WTC11 (cell line): ENCODE data around the gene PPEF1. TPM values are rescaled to one million over a fixed set of nuclear protein-coding genes. Genes with fewer than 3 reads are reported as not detected.

ENCODE experiments used
- ATAC-seq: fragments of 200-7000 bp; cut with Tn5 transposase; 2 replicates; pipeline ENCODE4 v1.10.0; 2021; ENCODE audit warnings: mild to moderate bottlenecking, moderate library complexity
- CTCF ChIA-PET: fragments of 300-600 bp; sonication (Branson Sonifier 250); formaldehyde crosslinking; loops from one replicate; lab custom pipeline; 2021; ENCODE audit warnings: antibody characterized with exemption; lab: Charles Lee
- POLR2A ChIA-PET: fragments of 350-600 bp; sonication (Branson Sonifier 250); formaldehyde crosslinking; loops from one replicate; lab custom pipeline; 2021; ENCODE audit warnings: antibody characterized with exemption; lab: Charles Lee
- DNase-seq: peaks from one replicate; pipeline ENCODE4 v3.0.0; 2021; ENCODE audit warnings: low spot score
- H3K27ac Mint-ChIP-seq: 2 replicates; pipeline ENCODE4 v1.8.0; 2021; ENCODE audit warnings: mixed read lengths
- H3K27me3 Mint-ChIP-seq: 2 replicates; pipeline ENCODE4 v1.8.0; 2021; ENCODE audit warnings: low read depth, mild to moderate bottlenecking, moderate library complexity, mixed read lengths
- H3K36me3 Mint-ChIP-seq: 2 replicates; pipeline ENCODE4 v1.8.0; 2021; ENCODE audit warnings: mixed read lengths
- H3K4me1 Mint-ChIP-seq: 2 replicates; pipeline ENCODE4 v1.8.0; 2022; ENCODE audit warnings: mixed read lengths
- H3K4me3 Mint-ChIP-seq: 2 replicates; pipeline ENCODE4 v1.8.0; 2021; ENCODE audit warnings: mild to moderate bottlenecking, moderate library complexity, mixed read lengths
- H3K9me3 Mint-ChIP-seq: 2 replicates; pipeline ENCODE4 v1.8.0; 2021; ENCODE audit warnings: mixed read lengths
- AFF4 ChIP-seq: sonication (generic); formaldehyde crosslinking; IDR thresholded peaks from 2 replicates; pipeline ENCODE4 v1.8.1; 2023; ENCODE audit warnings: mild to moderate bottlenecking, missing genetic modification reagents, borderline replicate concordance
- CREB1 ChIP-seq: sonication (generic); formaldehyde crosslinking; IDR thresholded peaks from 2 replicates; pipeline ENCODE4 v1.8.0; 2023; ENCODE audit warnings: mild to moderate bottlenecking, missing genetic modification reagents
- ESRRA ChIP-seq: sonication (generic); formaldehyde crosslinking; IDR thresholded peaks from 2 replicates; pipeline ENCODE4 v1.8.1; 2022; ENCODE audit warnings: mild to moderate bottlenecking, missing genetic modification reagents, borderline replicate concordance
- ETV6 ChIP-seq: sonication (generic); formaldehyde crosslinking; IDR thresholded peaks from 2 replicates; pipeline ENCODE4 v1.8.1; 2022; ENCODE audit warnings: mild to moderate bottlenecking, missing genetic modification reagents
- FOXP1 ChIP-seq: sonication (generic); formaldehyde crosslinking; IDR thresholded peaks from 2 replicates; pipeline ENCODE4 v1.8.0; 2022; ENCODE audit warnings: missing genetic modification reagents, mild to moderate bottlenecking, moderate library complexity, borderline replicate concordance
- GTF2I ChIP-seq: fragments of 250-450 bp; sonication (Bioruptor Pico); conservative IDR thresholded peaks from 2 replicates; pipeline ENCODE4 v1.4.0; 2021; ENCODE audit warnings: mild to moderate bottlenecking
- JAZF1 ChIP-seq: fragments of 250-450 bp; sonication (Bioruptor Pico); IDR thresholded peaks from 2 replicates; pipeline ENCODE4 v1.9.0; 2021; ENCODE audit warnings: moderate library complexity, mild to moderate bottlenecking, inconsistent platforms
- JUN ChIP-seq: sonication (generic); formaldehyde crosslinking; IDR thresholded peaks from 2 replicates; pipeline ENCODE4 v1.8.0; 2023; ENCODE audit warnings: mild to moderate bottlenecking, missing genetic modification reagents
- PREB ChIP-seq: sonication (generic); formaldehyde crosslinking; IDR thresholded peaks from 2 replicates; pipeline ENCODE4 v1.8.1; 2022; ENCODE audit warnings: mild to moderate bottlenecking, missing genetic modification reagents, moderate library complexity, borderline replicate concordance
- RELA ChIP-seq: sonication (generic); formaldehyde crosslinking; IDR thresholded peaks from 2 replicates; pipeline ENCODE4 v1.8.1; 2022; ENCODE audit warnings: missing genetic modification reagents, mild to moderate bottlenecking, borderline replicate concordance
- TEAD4 ChIP-seq: sonication (generic); formaldehyde crosslinking; IDR thresholded peaks from 2 replicates; pipeline ENCODE4 v1.8.0; 2022; ENCODE audit warnings: mild to moderate bottlenecking, missing genetic modification reagents
- ZNF121 ChIP-seq: sonication (generic); formaldehyde crosslinking; IDR thresholded peaks from 2 replicates; pipeline ENCODE4 v1.8.0; 2023; ENCODE audit warnings: missing genetic modification reagents
- ZNF232 ChIP-seq: sonication (generic); formaldehyde crosslinking; IDR thresholded peaks from 2 replicates; pipeline ENCODE4 v1.8.0; 2022; ENCODE audit warnings: mild to moderate bottlenecking, missing genetic modification reagents
- ZNF263 ChIP-seq: sonication (generic); formaldehyde crosslinking; IDR thresholded peaks from 2 replicates; pipeline ENCODE4 v1.8.1; 2022; ENCODE audit warnings: low read depth, mild to moderate bottlenecking, moderate library complexity, missing genetic modification reagents
- ZNF423 ChIP-seq: fragments of 250-450 bp; sonication (Bioruptor Pico); IDR thresholded peaks from 2 replicates; pipeline ENCODE4 v2.1.2; 2022; ENCODE audit warnings: mild to moderate bottlenecking, moderate library complexity
- ZNF512 ChIP-seq: sonication (generic); formaldehyde crosslinking; IDR thresholded peaks from 2 replicates; pipeline ENCODE4 v1.8.1; 2022; ENCODE audit warnings: missing genetic modification reagents, borderline replicate concordance
- ZSCAN18 ChIP-seq: fragments of 250-450 bp; sonication (Bioruptor Pico); IDR thresholded peaks from 2 replicates; pipeline ENCODE4 v2.1.2; 2022; ENCODE audit warnings: mild to moderate bottlenecking, moderate library complexity
- total RNA-seq: library from RNA; stranded (reverse); gene quantifications from 3 replicates; pipeline ENCODE4 v1.2.3, GENCODE V29; 2021
- TF ChIP-seq, protein P1 (sequence below): sonication (generic); formaldehyde crosslinking; IDR thresholded peaks from 2 replicates; pipeline ENCODE4 v1.8.1; 2023; ENCODE audit warnings: mild to moderate bottlenecking, moderate library complexity, missing genetic modification reagents
- TF ChIP-seq, protein P2 (sequence below): sonication (generic); formaldehyde crosslinking; IDR thresholded peaks from 2 replicates; pipeline ENCODE4 v1.8.0; 2022; ENCODE audit warnings: missing genetic modification reagents

PPEF1 gene
- total RNA-seq, 1 experiment from 2014 or later: 0.31 TPM

- TF ChIP-seq CREB1 (CRISPR knock-in tag) (no peak), ZNF263 (CRISPR knock-in tag) (no peak), PREB (CRISPR knock-in tag) (no peak), ZNF232 (no peak), ETV6 (no peak)
Observed at GRCh38 chrX:18748499-18748898, 41.1 kb downstream of the PPEF1 start (continued).

DNA sequence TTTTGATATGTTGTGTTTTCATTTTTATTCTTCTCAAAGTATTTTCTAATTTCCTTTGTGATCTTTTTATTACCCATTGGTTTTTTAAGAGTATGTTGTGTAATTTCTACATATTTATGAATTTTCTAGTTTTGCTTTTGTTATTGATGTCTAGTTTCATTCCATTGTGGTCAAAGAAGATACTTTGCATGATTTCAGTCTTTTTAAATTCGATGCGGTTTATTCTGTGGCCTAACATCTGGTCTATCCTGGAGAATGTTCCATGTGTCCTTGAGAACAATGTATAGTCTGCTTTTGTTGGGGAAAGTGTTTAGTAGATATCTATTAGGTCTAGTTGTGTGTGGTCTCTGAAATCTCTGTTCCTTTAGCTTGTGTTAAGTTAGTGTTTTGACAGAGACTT, 46.2 kb downstream of the PPEF1 start:
- ATAC-seq (no peak), DNase-seq (no peak)
- no peak for TF ChIP-seq JUN (CRISPR knock-in tag)
- TF ChIP-seq, protein P1, sequence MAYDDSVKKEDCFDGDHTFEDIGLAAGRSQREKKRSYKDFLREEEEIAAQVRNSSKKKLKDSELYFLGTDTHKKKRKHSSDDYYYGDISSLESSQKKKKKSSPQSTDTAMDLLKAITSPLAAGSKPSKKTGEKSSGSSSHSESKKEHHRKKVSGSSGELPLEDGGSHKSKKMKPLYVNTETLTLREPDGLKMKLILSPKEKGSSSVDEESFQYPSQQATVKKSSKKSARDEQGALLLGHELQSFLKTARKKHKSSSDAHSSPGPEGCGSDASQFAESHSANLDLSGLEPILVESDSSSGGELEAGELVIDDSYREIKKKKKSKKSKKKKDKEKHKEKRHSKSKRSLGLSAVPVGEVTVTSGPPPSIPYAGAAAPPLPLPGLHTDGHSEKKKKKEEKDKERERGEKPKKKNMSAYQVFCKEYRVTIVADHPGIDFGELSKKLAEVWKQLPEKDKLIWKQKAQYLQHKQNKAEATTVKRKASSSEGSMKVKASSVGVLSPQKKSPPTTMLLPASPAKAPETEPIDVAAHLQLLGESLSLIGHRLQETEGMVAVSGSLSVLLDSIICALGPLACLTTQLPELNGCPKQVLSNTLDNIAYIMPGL (CRISPR knock-in tag): no peak
- TF ChIP-seq ZNF512 (CRISPR knock-in tag): no peak
- peaks cover 8% of the 10 kb centered on the region for H3K9me3 Mint-ChIP-seq
- peaks cover 8% of the 10 kb centered on the region for H3K27me3 Mint-ChIP-seq
- peaks cover 33% of the 10 kb centered on the region for H3K4me1 Mint-ChIP-seq
- CTCF ChIA-PET: no interaction called here
- H3K27ac Mint-ChIP-seq: no peak overlapping the region
- H3K4me3 Mint-ChIP-seq: no peak overlapping the region
- POLR2A ChIA-PET: no interaction called here
- no peaks in the 10 kb centered on the region for H3K36me3 Mint-ChIP-seq

GRCh38 chrX:18755651-18756050, 48.2 kb downstream of the PPEF1 start:
- H3K4me3 Mint-ChIP-seq: no peak overlapping the region
- H3K27me3 Mint-ChIP-seq: peaks cover 8% of the 10 kb centered on the region
- H3K9me3 Mint-ChIP-seq: peaks cover 8% of the 10 kb centered on the region
- H3K27ac Mint-ChIP-seq: no peak overlapping the region
- ChIA-PET POLR2A (no interaction called here), CTCF (no interaction called here)
- H3K36me3 Mint-ChIP-seq: no peaks in the 10 kb centered on the region
- ATAC-seq (no peak), DNase-seq (no peak)
- no peak for TF ChIP-seq AFF4 (CRISPR knock-in tag)
- no peak for TF ChIP-seq GTF2I (CRISPR knock-in tag)
- TF ChIP-seq FOXP1: no peak
- TF ChIP-seq ZNF423 (CRISPR knock-in tag): no peak
- TF ChIP-seq RELA (CRISPR knock-in tag): no peak
- no peak for TF ChIP-seq TEAD4 (CRISPR knock-in tag)
- no peak for TF ChIP-seq ZSCAN18 (CRISPR knock-in tag)
- TF ChIP-seq ESRRA (CRISPR knock-in tag): no peak
- TF ChIP-seq ZNF121 (CRISPR knock-in tag): no peak
- no peak for TF ChIP-seq JAZF1 (CRISPR knock-in tag)
- TF ChIP-seq, protein P2, sequence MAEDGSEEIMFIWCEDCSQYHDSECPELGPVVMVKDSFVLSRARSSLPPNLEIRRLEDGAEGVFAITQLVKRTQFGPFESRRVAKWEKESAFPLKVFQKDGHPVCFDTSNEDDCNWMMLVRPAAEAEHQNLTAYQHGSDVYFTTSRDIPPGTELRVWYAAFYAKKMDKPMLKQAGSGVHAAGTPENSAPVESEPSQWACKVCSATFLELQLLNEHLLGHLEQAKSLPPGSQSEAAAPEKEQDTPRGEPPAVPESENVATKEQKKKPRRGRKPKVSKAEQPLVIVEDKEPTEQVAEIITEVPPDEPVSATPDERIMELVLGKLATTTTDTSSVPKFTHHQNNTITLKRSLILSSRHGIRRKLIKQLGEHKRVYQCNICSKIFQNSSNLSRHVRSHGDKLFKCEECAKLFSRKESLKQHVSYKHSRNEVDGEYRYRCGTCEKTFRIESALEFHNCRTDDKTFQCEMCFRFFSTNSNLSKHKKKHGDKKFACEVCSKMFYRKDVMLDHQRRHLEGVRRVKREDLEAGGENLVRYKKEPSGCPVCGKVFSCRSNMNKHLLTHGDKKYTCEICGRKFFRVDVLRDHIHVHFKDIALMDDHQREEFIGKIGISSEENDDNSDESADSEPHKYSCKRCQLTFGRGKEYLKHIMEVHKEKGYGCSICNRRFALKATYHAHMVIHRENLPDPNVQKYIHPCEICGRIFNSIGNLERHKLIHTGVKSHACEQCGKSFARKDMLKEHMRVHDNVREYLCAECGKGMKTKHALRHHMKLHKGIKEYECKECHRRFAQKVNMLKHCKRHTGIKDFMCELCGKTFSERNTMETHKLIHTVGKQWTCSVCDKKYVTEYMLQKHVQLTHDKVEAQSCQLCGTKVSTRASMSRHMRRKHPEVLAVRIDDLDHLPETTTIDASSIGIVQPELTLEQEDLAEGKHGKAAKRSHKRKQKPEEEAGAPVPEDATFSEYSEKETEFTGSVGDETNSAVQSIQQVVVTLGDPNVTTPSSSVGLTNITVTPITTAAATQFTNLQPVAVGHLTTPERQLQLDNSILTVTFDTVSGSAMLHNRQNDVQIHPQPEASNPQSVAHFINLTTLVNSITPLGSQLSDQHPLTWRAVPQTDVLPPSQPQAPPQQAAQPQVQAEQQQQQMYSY (CRISPR knock-in tag): no peak
- no peak for TF ChIP-seq ZNF232
- H3K4me1 Mint-ChIP-seq: peaks cover 37% of the 10 kb centered on the region
